ENCODE results near the gene KIF5A.

- TF ChIP-seq CTCF (IDR thresholded peaks at IDR 0.05; ENCODE audit: extremely low read depth in 1 of 2, insufficient read depth in 1 of 2, low read depth in 1 of 2, low read length in 2 of 2) (peak; percentile 84 to 94), POLR2A (IDR thresholded peaks at IDR 0.05; ENCODE audit: low read depth, low read length) (no peak), EZH2 (IDR thresholded peaks at IDR 0.05; ENCODE audit: borderline replicate concordance, low read depth, low read length, severe bottlenecking) (no peak), FOS (IDR thresholded peaks at IDR 0.05; ENCODE audit: borderline replicate concordance, insufficient read depth, low read length) (peak; percentile 32)
These were observed 83.4 kb downstream of the KIF5A start, which contains the start of gene B4GALNT1 for GRCh38 chr12:57632958-57633840.

Data from endothelial cell of umbilical vein (primary cell).